ENCODE data around the gene DNTT.

DNTT gene

GRCh38 chr10:96304230-96304629 lies at the start of gene DNTT:
DNTT (plus strand) TSS chr10:96304434; CDS start chr10:96304498, 64 bp downstream.
- no peak for DNase-seq

GRCh38 chr10:96254976-96255375 lies 49.3 kb upstream of the DNTT start:
- DNase-seq, result no peak

DNA sequence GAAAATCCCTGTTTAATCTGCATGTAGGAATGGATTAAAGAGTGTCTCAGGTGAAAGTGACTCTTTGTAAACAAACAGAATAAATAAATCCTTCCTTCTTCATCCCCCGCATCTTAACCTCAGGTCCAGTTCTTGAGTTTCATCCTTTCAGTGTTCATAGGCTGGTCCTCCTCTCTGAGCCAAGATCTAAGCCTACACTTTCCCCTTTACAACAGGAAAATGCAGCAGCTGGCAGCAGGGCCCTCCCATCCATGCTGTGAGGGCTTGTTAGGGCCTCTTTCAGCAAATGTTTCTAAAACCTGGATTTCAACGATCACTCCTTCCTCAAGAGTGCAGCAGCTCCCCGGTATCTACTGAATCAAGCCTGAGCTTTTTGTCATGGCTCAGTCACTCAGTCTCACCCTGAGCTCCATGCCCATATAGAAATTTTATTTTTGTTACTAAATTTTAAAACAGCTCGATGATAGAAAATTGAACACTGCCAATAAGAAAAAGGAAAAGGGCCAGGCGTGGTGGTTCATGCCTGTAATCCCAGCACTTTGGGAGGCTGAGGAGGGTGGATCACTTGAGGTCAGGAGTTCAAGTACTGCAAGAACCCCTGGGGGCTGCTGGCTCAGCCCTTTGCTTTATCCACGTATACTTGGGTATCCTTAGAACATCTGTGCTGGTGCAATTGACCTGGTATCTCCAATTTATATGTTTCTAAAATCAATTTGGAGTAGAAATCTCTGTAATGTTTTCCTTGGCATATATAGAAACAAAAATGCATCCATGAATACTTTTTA lies 48.5 kb upstream of the DNTT start:
- no peak for DNase-seq

DNA sequence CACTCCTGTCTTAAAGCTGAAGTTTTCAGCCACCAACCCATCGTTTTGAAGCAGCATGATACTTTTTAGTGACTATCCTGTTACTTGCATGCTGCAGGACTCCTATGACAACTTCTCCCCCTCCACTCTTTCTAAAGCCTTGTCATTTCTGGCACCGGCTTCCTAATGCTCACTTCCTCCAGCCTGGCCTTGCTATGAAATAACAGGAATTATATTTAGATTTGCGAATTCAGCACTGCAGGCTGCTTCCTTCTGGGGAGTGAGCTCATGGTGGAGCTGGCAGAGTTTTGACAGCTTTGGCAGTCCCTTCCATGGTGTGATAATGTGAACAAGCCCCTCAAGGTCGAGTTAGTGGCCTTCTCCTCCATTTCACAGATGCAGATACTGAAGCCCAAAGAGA lies 46.3 kb upstream of the DNTT start:
- DNase-seq, result no peak

- no peak for DNase-seq
These were observed 45.1 kb upstream of the DNTT start for GRCh38 chr10:96259150-96259549.

- DNase-seq, result no peak
These were observed 44.2 kb upstream of the DNTT start for GRCh38 chr10:96260014-96260413.

DNA sequence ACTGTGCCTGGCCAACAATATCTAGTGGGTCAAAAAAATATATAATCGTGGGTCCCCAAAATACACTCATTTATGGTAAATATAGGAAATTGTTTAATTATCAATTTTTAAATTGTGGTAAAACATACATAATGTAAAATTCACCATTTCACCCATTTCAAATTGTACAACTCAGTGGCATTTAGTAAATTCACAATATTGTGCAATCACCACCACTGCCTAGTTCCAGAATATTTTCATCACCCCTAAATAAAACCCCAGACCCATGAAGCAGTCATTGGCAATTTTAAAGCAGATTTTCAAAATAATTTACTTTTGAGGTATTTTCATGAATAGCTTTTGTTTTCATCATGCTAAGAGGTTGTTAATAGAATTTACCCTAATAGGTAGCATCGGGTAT lies 43.1 kb upstream of the DNTT start:
- DNase-seq, result no peak

DNA sequence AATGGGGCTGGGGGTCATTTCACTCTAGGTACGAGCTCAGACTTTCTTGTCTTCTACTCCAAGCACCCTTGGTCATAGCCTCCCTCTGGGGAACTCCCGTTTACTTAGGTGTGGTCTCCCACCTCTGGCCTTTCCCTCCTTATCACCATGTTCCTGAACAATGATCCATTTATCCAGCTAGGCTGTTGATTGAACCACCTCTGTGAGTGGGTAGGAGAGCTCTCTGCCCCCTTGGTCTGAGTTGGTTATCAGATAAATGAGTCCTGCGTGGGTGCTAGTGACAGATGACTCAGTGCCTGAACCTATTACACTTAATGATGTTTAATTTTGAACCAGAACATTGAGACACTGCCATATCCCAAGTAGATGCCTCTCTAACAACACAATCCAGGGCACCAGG lies 42.3 kb upstream of the DNTT start:
- DNase-seq, result no peak

DNA sequence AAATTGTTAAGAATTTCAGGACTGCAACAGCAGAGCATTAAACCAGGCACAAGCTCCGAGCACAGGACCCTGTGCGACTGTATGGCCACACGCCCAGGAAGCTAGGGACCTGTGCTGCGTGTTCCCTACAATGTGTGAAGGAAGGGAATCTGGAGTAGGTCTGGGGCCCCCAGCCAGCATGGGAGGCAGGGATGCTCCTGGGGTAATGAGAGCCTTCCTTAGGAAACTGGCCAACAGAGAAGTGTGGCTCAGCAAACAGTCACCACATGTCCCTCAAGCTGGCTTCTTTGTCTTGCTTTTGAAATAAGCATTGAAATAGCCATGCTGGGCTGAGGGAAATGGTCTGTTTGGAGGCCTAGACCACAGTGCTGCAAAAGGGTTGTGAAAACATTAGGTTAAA lies 41.1 kb upstream of the DNTT start:
- DNase-seq, result no peak

GRCh38 chr10:96263669-96264068 lies 40.6 kb upstream of the DNTT start:
- DNase-seq, result no peak

DNA sequence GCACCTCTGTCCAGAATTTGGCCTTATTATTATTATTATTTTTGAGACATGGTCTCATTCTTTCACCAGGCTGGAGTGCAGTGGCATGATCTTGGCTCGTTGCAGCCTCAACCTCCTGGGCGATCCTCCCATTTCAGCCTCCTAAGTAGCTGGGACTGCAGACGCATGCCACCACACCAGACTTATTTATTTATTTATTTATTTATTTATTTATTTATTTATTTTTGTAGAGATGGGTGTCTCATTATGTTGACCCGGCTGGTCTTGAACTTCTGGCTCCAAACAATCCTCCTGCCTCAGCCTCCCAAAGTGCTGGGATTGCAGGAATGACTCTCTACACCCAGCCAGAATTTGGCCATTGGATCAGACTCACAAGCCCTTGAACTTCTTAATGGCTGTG lies 39.3 kb upstream of the DNTT start:
- DNase-seq, result no peak

GRCh38 chr10:96266118-96266770 lies 38.0 kb upstream of the DNTT start:
- no peak for DNase-seq

GRCh38 chr10:96267234-96267705 lies 37.0 kb upstream of the DNTT start:
- DNase-seq, result no peak

- DNase-seq, result no peak
These were observed 35.8 kb upstream of the DNTT start for GRCh38 chr10:96268341-96268909.

DNA sequence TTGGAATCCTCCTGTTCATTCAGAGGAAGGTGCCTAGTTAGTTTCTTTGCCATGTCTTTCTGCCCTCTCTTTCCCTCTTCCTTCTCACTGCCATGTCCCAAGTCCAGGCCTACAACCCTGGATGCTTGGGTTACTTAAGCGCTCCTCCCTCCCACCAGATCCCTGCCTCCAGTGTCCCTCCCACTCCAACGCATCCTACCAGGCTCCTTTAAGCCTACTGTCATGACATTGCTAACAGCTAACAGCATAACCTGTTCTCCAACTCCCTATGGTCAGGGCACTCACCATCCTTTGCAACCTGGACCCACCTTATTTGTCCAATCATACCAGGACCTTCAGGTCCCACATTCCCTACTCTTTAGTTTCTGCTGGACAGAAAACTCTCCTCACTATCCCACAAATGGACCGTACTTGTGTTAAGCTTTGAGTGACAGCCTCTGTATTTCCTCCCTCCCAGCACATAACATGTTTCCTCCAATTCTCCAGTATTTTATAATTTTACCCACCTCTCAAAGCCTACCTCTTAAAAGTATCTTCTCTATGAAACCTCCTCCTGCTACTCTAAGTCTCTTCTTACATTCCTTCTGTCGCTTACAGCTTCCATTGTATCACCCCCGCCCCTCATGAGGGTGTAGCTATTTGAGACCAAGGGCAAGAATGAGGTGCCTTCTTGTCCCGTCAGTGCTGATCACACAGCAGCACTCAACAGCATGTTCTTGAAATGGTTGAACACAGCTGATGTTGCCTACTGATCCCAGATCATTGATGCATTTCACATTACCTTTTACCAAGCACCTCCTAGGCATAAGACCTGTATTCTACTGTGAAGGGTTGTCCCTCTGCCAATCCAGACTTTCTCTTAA lies 34.6 kb upstream of the DNTT start:
- no peak for DNase-seq

GRCh38 chr10:96270571-96270970 lies 33.7 kb upstream of the DNTT start:
- no peak for DNase-seq

GRCh38 chr10:96271016-96271815 lies 33.0 kb upstream of the DNTT start, which contains the start of gene BLNK:
BLNK (minus strand) TSS chr10:96271569; CDS start chr10:96271398, 171 bp downstream.
- DNase-seq, result no peak

DNA sequence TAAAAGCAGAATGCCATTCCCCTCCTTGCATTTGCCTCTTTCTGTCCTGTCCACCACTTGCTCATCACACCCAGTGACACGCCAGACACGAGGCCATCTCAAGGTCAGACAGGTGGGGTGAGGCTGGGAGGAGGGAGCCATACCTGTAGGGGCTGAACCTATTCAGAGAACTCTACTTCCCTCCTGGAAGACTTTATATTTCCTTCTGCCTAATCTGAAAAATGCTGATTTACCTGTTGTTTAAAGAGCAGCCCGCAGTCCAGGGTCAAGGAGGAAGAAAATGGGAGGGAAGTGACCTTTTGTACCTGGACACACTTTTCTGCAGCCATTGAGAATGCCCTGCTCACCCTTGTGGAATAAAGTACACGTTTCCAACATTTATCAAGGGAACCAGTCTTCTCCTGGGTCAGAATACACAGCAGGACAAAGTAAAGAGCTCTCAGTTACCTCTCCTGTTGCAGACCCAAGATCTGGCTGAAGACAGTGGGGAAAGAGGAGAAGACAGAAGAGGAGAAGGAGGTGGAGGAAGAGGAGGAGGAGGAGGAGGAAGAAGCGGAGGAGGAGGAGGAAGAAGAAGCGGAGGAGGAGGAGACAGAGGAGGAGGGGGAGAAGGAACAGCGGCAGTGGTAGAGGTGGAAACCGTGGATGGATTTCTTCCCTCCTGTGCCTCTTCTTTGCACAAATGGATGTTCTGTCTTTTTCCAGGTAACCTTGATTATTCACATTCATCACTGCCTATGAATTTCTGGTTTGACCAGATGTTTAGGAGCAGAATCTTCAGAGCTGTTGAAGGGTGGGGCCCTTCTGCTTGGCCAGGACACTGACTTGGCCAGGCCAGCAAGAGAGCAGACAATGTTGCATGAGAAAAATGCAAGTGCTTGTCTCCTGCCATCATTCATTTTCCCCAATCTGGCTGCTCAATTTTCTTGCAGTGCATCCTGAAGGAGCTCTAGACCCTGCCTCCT lies 31.6 kb upstream of the DNTT start:
- DNase-seq, result no peak

DNA sequence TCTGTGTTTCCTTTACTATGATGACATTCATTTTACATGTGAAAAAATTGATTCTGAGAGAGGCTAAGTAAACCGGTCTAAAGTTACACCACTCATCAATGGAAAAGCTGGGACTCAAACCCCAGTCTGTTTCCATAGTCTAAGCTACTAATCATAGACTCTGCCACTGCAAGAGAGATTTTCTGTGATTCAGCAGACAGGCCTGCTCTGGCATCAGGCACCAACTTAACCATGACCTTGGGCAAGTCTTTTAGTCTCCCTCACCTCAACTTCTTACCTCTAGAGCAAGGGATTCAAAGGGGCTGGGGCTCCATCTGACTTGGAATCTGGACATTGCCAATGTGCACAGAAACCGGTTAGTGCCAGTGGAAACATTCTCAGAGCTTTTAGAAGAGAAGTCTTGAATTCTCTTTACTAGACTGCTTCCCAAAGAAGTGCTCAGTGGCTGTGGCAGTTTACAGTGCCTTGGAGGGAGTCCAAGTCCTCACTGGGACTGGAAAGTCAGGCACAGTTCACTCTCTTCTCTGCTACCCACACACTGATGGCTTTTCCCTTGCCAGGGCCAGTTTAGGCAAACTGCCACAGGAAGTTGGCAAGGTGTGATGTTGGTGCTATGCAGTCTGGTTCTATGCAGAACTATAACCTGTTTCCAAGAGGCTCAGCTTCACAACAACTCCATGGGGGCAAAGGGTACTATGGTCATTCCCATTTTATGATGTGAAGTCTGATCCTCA lies 28.4 kb upstream of the DNTT start:
- no peak for DNase-seq

- DNase-seq, result no peak
These were observed 27.8 kb upstream of the DNTT start for GRCh38 chr10:96276426-96276825.
